Nephron (organoid): ENCODE results near the gene FOXA1.
A peak's percentile ranks its signal among the peaks of the same experiment; 100 is the strongest.

Experiments used
- H3K27ac Mint-ChIP-seq, 3 experiments: 2 replicates each; pipeline ENCODE4 v1.8.0; 2020; ENCODE audit warnings: mixed read lengths in 3 of 3, mild to moderate bottlenecking in 2 of 3, moderate library complexity in 1 of 3
- H3K27me3 Mint-ChIP-seq: 2 replicates; pipeline ENCODE4 v1.8.0; 2021; ENCODE audit warnings: low read depth, mild to moderate bottlenecking, moderate library complexity, mixed read lengths
- H3K36me3 Mint-ChIP-seq: 2 replicates; pipeline ENCODE4 v1.8.0; 2020; ENCODE audit warnings: low read depth, mixed read lengths
- H3K4me1 Mint-ChIP-seq: 2 replicates; pipeline ENCODE4 v1.8.0; 2020; ENCODE audit warnings: mixed read lengths
- H3K4me3 Mint-ChIP-seq, 3 experiments: 2 replicates each; pipeline ENCODE4 v1.8.0; 2020; ENCODE audit warnings: mild to moderate bottlenecking in 3 of 3, mixed read lengths in 3 of 3, moderate library complexity in 2 of 3
- H3K9me3 Mint-ChIP-seq: 2 replicates; pipeline ENCODE4 v1.8.0; 2020; ENCODE audit warnings: mixed read lengths
- CTCF ChIP-seq, 3 experiments: fragments of 200-600 bp; sonication (generic); IDR thresholded peaks; one replicate each; pipeline ENCODE4 v1.5.0; 2021; ENCODE audit warnings: antibody characterized with exemption in 3 of 3; ENCODE audit not compliant: unreplicated experiment in 3 of 3

Gene FOXA1

DNA sequence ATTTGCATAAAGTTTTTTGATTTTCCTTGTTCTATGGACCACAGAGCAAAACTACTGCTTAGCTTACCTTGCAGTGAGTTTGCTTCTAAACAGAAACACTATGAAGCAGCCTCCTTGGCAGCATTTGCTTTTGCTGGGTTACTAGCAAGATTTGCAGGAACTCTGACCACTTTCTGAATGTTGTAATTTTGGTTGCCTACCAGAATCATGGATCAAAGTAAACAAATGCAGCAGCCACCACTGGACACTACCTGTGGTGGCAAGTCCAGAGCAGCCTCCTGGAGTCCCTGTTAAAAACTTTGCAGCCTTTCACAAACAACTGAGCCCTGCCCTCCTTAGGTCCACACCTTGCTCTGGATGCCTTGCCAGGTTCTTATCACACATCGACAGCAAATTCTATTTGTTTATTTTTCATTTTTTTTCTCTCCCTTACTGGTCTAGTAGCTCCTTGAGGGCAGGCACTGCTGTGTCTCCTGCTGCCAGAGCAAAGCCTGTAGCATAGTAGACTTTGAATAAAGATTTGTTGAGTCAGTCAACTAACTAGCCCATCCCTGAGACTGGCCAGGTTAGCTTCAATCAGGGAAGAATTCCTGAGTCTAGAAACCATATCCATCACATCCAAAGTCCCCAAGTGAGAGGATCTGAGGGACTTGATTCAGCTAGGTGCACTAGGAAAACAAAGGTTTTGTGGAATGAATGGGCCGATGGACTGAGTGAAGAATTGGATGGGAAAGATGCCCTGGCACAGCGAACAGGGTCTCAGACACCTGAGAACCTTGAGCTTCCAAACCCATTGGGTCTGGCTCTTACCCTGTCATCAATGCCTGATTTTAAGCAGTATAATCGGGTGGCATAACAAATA, 6.1 kb upstream of the FOXA1 start:
- Mint-ChIP-seq H3K27ac (no peak overlapping the region), H3K36me3 (no peaks in the 10 kb centered on the region), H3K9me3 (no peaks in the 10 kb centered on the region), H3K4me1 (peaks cover 23% of the 10 kb centered on the region), H3K4me3 (peak overlapping the region in 2 of 3 experiments; percentile 17 to 56), H3K27me3 (peaks cover 100% of the 10 kb centered on the region)
- TF ChIP-seq CTCF (IDR thresholded peaks at IDR 0.05; ENCODE audit: unreplicated experiment in 3 of 3) = no peak

DNA sequence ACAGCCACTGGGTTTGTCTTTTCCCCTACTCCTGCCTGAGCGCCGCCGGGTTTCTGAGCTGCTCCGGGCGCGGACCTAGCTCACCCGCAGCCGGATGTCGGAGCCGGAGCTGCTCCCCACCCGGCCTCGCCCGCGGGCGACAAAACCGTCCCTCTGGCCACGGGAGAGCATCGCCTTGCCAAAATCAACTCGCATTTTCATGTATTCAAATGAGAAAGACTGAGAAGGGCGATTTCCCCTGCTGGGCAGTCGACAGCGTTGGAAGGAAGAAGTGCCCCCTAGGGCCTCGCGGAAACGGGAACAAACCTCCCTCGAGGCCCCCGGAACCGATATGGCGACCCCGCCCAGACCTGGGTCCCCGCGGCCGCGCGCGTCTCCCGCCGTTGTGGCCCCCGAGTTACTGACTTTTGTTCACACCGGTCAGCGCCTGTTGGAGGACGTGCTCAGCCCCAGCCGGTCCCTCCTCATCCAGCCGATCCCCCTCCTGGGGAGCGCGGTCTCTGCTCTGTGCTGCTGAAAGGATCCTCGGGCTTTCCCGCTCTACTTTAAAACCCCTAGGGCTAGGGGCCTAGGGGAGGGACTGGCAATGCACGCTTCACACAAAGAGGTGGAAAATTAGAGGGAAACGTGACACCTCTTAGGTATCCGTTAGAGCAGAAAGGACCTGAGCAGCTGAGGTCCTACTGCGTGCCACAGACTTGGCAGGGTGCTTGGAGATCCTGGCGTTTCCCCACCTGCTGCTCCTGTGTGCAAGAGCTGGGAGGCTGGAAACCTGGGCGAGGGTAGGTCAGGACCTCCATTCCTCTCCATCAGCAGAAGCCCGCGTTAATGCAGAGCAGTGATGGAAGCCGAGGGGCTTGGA, 4.7 kb upstream of the FOXA1 start:
- Mint-ChIP-seq H3K27ac (no peak overlapping the region), H3K4me1 (peaks cover 27% of the 10 kb centered on the region), H3K9me3 (no peaks in the 10 kb centered on the region), H3K27me3 (peaks cover 100% of the 10 kb centered on the region), H3K36me3 (no peaks in the 10 kb centered on the region), H3K4me3 (peak overlapping the region; percentile 74 to 79 (median 74))
- TF ChIP-seq CTCF (IDR thresholded peaks at IDR 0.05; ENCODE audit: unreplicated experiment in 3 of 3) = no peak

DNA sequence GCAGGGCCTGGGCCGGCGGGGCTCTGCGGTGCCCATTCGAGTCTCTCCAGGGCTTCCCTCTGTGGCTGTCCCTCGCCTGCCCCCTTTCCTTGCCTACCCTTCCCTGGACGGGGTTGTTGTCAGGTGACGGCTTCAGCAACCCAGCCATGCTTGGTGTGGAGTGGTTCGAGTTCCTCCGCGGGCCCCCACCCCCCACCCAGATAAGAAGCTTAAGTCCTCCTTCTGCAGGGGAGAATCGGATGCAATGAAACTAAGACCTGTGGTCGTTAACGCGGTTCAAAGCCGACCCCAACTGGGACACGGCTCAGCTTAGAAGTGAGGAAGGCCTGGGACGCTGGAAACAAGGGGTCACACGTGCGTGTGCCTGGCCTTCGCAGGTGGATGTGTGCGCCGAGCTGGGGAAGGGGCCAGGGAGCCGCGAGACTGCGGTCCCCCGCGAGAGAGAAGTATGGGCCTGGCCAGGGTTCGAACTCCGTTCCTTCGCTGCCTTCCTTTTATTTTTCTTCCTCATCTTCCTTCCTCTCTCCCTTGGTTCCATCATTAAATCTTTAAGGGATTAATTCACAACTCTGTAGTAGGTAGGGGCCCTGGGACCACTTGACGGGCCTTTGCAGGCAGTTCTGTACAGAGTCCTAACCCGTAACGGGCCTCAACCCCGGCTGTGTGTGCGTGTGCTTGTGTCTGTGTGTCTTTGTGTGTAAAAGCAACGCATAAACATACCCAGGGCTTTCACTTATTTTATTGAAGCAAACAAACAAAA, 3.9 kb upstream of the FOXA1 start:
- Mint-ChIP-seq H3K4me3 (peak overlapping the region; percentile 71 to 74 (median 74)), H3K4me1 (peaks cover 33% of the 10 kb centered on the region), H3K27ac (no peak overlapping the region), H3K27me3 (peaks cover 100% of the 10 kb centered on the region), H3K36me3 (no peaks in the 10 kb centered on the region), H3K9me3 (no peaks in the 10 kb centered on the region)
- TF ChIP-seq CTCF (IDR thresholded peaks at IDR 0.05; ENCODE audit: unreplicated experiment in 3 of 3) = no peak

DNA sequence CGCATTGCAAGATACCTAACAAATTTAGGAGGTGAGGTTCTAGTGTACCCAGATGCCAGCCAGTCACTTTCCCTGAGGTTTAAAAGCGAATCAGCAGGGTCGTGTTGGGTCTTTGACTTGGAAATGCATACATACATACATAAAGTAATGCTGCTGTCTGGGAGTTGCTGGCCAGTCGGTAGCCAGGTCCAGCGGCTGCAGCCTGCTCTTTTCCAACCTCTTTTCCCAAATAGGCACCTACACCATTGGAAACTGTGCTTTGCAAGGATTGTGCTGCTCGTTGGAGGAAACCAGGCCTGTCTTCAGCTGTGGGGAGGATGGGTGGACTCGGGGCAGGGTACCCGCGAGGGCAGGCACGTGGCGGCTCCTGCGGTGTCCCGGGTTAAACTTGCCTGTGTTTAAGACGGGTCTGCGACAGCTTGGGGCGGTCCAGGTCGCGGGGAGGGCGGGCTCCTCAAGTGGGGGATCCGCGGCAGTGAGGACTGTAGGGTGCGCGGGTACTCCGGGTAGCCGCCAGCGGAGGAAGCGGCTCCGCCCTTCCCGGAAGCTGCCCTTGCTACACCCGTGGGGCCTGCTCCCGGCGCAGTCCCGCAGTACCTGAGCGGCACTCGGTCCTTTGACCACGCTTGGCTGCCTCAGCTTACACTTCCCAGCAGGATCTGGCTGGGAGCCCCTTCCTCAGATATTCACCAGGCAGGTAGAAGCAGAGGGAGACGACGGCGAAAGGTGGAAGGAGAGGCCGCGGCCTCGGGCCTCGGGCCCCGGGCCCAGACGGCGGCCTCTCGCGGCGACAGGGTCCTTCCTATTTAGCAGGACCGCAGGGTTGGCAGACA, 3.1 kb upstream of the FOXA1 start:
- H3K4me1 Mint-ChIP-seq = peaks cover 33% of the 10 kb centered on the region
- no peak for TF ChIP-seq CTCF (IDR thresholded peaks at IDR 0.05; ENCODE audit: unreplicated experiment in 3 of 3)
- peaks cover 100% of the 10 kb centered on the region for H3K27me3 Mint-ChIP-seq
- peak overlapping the region; percentile 54 to 64 (median 58) for H3K4me3 Mint-ChIP-seq
- no peak overlapping the region for H3K27ac Mint-ChIP-seq
- H3K36me3 Mint-ChIP-seq = no peaks in the 10 kb centered on the region
- H3K9me3 Mint-ChIP-seq = no peaks in the 10 kb centered on the region

- Mint-ChIP-seq H3K9me3 (no peaks in the 10 kb centered on the region), H3K4me3 (peak overlapping the region; percentile 41 to 64 (median 41)), H3K4me1 (peaks cover 33% of the 10 kb centered on the region), H3K27me3 (peaks cover 100% of the 10 kb centered on the region), H3K27ac (no peak overlapping the region), H3K36me3 (no peaks in the 10 kb centered on the region)
- peak; percentile 26 to 37 (median 31) for TF ChIP-seq CTCF (IDR thresholded peaks at IDR 0.05; ENCODE audit: unreplicated experiment in 3 of 3)
Observed at GRCh38 chr14:37597538-37597913, 2.5 kb upstream of the FOXA1 start.
